Measurements from ENCODE around the gene NMRK2. TPM values are rescaled to one million over a fixed set of nuclear protein-coding genes. Genes with fewer than 3 reads are reported as not detected.

Gene NMRK2
- total and polyA plus RNA-seq, 3 experiments from 2014 or later: not detected

DNA sequence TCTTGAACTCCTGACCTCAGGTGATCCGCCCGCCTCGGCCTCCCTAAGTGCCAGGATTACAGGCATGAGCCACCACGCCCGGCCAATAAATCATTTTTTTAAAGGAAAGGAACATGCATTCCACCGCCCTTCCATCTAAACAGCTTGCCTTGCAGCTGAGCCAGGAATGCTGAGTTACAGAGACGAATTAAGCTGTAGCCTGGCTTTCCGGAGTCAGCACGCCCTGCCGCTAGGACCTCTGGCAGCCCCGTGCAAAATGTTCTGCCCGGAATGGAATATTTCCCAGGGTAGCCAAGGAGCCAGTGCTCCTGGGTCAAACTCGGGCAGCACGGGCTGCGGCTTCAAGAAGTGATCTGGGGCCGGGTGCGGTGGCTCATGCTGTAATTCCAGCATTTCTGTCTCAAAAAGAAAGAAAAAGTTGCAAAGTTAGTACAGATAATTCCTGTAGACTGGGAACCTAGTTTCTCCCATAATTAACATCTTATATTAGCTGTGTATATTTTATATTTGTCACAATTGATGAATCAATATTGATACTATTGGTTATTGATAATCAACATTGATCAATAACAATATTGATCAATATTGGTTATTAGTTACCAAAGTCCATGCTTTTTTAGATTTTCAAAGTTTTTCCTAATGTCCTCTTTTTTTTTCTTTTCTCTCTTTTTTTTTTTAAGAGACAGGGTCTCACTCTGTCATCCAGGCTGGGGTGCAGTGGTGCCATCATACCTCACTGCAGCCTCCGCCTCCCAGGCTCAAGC is 33.2 kb upstream of the NMRK2 start:
- no peaks in the 10 kb centered on the region for H3K4me1 ChIP-seq (ENCODE audit: insufficient read depth, low read length)
- H3K36me3 ChIP-seq (ENCODE audit: insufficient read depth, low read length): no peaks in the 10 kb centered on the region
- H3K4me1 Mint-ChIP-seq: peaks cover 7 to 10% (median 8%) of the 10 kb centered on the region in 3 donors
- no peak for DNase-seq
- no peak overlapping the region for H3K4me3 ChIP-seq (ENCODE audit: low read length)
- CTCF ChIA-PET: no interaction called here
- peaks cover 0 to 4% (median 0%) of the 10 kb centered on the region in 5 donors for H3K9me3 Mint-ChIP-seq
- no peaks in the 10 kb centered on the region for H3K36me3 Mint-ChIP-seq
- H3K27ac ChIP-seq (ENCODE audit: low read depth, low read length): no peak overlapping the region
- H3K27ac Mint-ChIP-seq: peak overlapping the region in 1 of 8 donors; percentile 57
- POLR2A ChIA-PET: no interaction called here
- H3K27me3 Mint-ChIP-seq: peaks cover 3 to 7% of the 10 kb centered on the region in 2 donors
- H3K9me3 ChIP-seq (ENCODE audit: low read length): no peaks in the 10 kb centered on the region
- peak overlapping the region in 1 of 7 donors; percentile 63 for H3K4me3 Mint-ChIP-seq
- no peaks in the 10 kb centered on the region for H3K27me3 ChIP-seq (ENCODE audit: insufficient read depth, low read length, poor library complexity, severe bottlenecking)

- Histone ChIP-seq H3K4me3 (ENCODE audit: low read length) (no peak overlapping the region), H3K27me3 (ENCODE audit: insufficient read depth, low read length, poor library complexity, severe bottlenecking) (no peaks in the 10 kb centered on the region), H3K9me3 (ENCODE audit: low read length) (no peaks in the 10 kb centered on the region), H3K27ac (ENCODE audit: low read depth, low read length) (no peak overlapping the region), H3K36me3 (ENCODE audit: insufficient read depth, low read length) (no peaks in the 10 kb centered on the region), H3K4me1 (ENCODE audit: insufficient read depth, low read length) (no peaks in the 10 kb centered on the region)
- CTCF ChIA-PET: no interaction called here
- Mint-ChIP-seq H3K27ac (no peak overlapping the region), H3K9me3 (peaks cover 0 to 4% (median 0%) of the 10 kb centered on the region in 5 donors), H3K4me1 (peaks cover 7 to 10% (median 8%) of the 10 kb centered on the region in 3 donors), H3K27me3 (peaks cover 6 to 11% of the 10 kb centered on the region in 2 donors), H3K4me3 (no peak overlapping the region), H3K36me3 (no peaks in the 10 kb centered on the region)
- POLR2A ChIA-PET: no interaction called here
- no peak for DNase-seq
These were observed 30.4 kb upstream of the NMRK2 start for GRCh38 chr19:3902317-3902973.

GRCh38 chr19:3904233-3904632 is 28.6 kb upstream of the NMRK2 start:
- CTCF ChIA-PET: no interaction called here

GRCh38 chr19:3907626-3908265 is 25.1 kb upstream of the NMRK2 start:
- Mint-ChIP-seq H3K36me3 (peaks cover 0 to 2% (median 0%) of the 10 kb centered on the region in 3 donors), H3K27ac (no peak overlapping the region), H3K4me1 (no peaks in the 10 kb centered on the region), H3K4me3 (no peak overlapping the region), H3K9me3 (peaks cover 0 to 7% (median 5%) of the 10 kb centered on the region in 5 donors), H3K27me3 (peaks cover 6 to 8% of the 10 kb centered on the region in 2 donors)
- no peaks in the 10 kb centered on the region for H3K27me3 ChIP-seq (ENCODE audit: insufficient read depth, low read length, poor library complexity, severe bottlenecking)
- H3K36me3 ChIP-seq (ENCODE audit: insufficient read depth, low read length): no peaks in the 10 kb centered on the region
- POLR2A ChIA-PET: no interaction called here
- H3K4me3 ChIP-seq (ENCODE audit: low read length): no peak overlapping the region
- H3K9me3 ChIP-seq (ENCODE audit: low read length): peaks cover 6% of the 10 kb centered on the region
- H3K4me1 ChIP-seq (ENCODE audit: insufficient read depth, low read length): no peaks in the 10 kb centered on the region
- H3K27ac ChIP-seq (ENCODE audit: low read depth, low read length): no peak overlapping the region
- DNase-seq: no peak
- CTCF ChIA-PET: no interaction called here

More at GRCh38 chr19:3904233-3904632, 28.6 kb upstream of the NMRK2 start:
- Mint-ChIP-seq H3K36me3 (no peaks in the 10 kb centered on the region), H3K27me3 (peaks cover 6 to 11% of the 10 kb centered on the region in 2 donors), H3K9me3 (peaks cover 0 to 2% (median 0%) of the 10 kb centered on the region in 5 donors), H3K4me1 (no peaks in the 10 kb centered on the region), H3K27ac (no peak overlapping the region), H3K4me3 (no peak overlapping the region)
- H3K4me1 ChIP-seq (ENCODE audit: insufficient read depth, low read length): no peaks in the 10 kb centered on the region
- POLR2A ChIA-PET: no interaction called here
- no peak for DNase-seq
- H3K36me3 ChIP-seq (ENCODE audit: insufficient read depth, low read length): no peaks in the 10 kb centered on the region
- no peaks in the 10 kb centered on the region for H3K9me3 ChIP-seq (ENCODE audit: low read length)
- no peaks in the 10 kb centered on the region for H3K27me3 ChIP-seq (ENCODE audit: insufficient read depth, low read length, poor library complexity, severe bottlenecking)
- H3K27ac ChIP-seq (ENCODE audit: low read depth, low read length): no peak overlapping the region
- H3K4me3 ChIP-seq (ENCODE audit: low read length): no peak overlapping the region

DNA sequence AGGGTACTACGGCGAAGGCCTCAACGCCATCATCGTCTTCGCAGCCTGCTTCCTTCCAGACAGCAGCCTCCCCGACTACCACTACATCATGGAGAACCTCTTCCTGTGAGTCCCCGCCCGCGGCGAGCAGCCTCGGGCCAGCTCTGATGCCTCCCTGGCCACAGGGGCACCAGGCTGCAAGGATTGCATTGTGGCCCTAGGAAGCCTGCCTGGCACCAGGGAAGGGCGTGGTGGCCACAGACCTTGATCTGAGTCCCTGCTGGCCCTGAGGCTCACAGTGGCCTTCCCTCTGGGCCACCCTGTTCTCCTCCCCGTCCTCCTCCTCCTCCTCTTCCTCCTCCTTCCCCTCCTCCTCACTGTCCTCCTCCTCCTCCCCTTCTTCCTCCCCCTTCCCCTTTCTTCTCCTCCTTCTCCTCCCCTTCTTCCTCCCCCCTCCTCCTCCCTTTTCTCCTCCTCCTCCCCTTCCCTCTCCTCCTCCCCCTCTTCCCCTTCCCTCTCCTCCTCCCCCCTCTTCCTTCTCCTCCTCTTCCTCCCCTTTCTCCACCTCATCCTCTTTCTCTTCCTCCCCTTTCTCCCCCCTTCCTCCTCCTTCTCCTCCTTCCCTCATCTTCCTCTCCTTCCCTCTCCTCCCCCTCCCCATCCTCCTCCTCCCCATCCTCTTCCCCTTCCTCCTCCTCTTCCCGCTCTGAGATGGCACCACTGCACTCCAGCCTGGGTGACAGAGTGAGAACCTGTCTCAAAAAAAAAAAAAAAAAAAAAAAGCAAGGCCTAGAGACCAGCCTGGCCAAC is 24.4 kb upstream of the NMRK2 start:
- H3K36me3 Mint-ChIP-seq: peaks cover 0 to 2% (median 0%) of the 10 kb centered on the region in 3 donors
- H3K4me1 Mint-ChIP-seq: no peaks in the 10 kb centered on the region
- no peak for DNase-seq
- CTCF ChIA-PET: no interaction called here
- H3K27me3 Mint-ChIP-seq: peaks cover 6 to 8% of the 10 kb centered on the region in 2 donors
- H3K4me3 ChIP-seq (ENCODE audit: low read length): no peak overlapping the region
- H3K4me1 ChIP-seq (ENCODE audit: insufficient read depth, low read length): no peaks in the 10 kb centered on the region
- no peaks in the 10 kb centered on the region for H3K36me3 ChIP-seq (ENCODE audit: insufficient read depth, low read length)
- POLR2A ChIA-PET: no interaction called here
- H3K9me3 Mint-ChIP-seq: peaks cover 0 to 7% (median 5%) of the 10 kb centered on the region in 5 donors
- no peak overlapping the region for H3K4me3 Mint-ChIP-seq
- H3K27ac ChIP-seq (ENCODE audit: low read depth, low read length): no peak overlapping the region
- no peaks in the 10 kb centered on the region for H3K27me3 ChIP-seq (ENCODE audit: insufficient read depth, low read length, poor library complexity, severe bottlenecking)
- peaks cover 6% of the 10 kb centered on the region for H3K9me3 ChIP-seq (ENCODE audit: low read length)
- H3K27ac Mint-ChIP-seq: no peak overlapping the region

GRCh38 chr19:3910105-3910504 is 22.8 kb upstream of the NMRK2 start:
- peaks cover 6% of the 10 kb centered on the region for H3K9me3 ChIP-seq (ENCODE audit: low read length)
- ChIA-PET POLR2A (no interaction called here), CTCF (no interaction called here)
- no peak overlapping the region for H3K4me3 Mint-ChIP-seq
- H3K4me1 Mint-ChIP-seq: no peaks in the 10 kb centered on the region
- no peaks in the 10 kb centered on the region for H3K36me3 ChIP-seq (ENCODE audit: insufficient read depth, low read length)
- no peak overlapping the region for H3K27ac Mint-ChIP-seq
- peaks cover 3 to 12% of the 10 kb centered on the region in 2 donors for H3K27me3 Mint-ChIP-seq
- H3K27me3 ChIP-seq (ENCODE audit: insufficient read depth, low read length, poor library complexity, severe bottlenecking): no peaks in the 10 kb centered on the region
- peaks cover 0 to 2% (median 0%) of the 10 kb centered on the region in 3 donors for H3K36me3 Mint-ChIP-seq
- no peak for DNase-seq
- peaks cover 0 to 7% (median 5%) of the 10 kb centered on the region in 5 donors for H3K9me3 Mint-ChIP-seq
- H3K4me1 ChIP-seq (ENCODE audit: insufficient read depth, low read length): no peaks in the 10 kb centered on the region
- H3K27ac ChIP-seq (ENCODE audit: low read depth, low read length): no peak overlapping the region
- no peak overlapping the region for H3K4me3 ChIP-seq (ENCODE audit: low read length)

- DNase-seq: no peak
- Histone ChIP-seq H3K27me3 (ENCODE audit: insufficient read depth, low read length, poor library complexity, severe bottlenecking) (no peaks in the 10 kb centered on the region), H3K27ac (ENCODE audit: low read depth, low read length) (no peak overlapping the region), H3K4me3 (ENCODE audit: low read length) (no peak overlapping the region), H3K36me3 (ENCODE audit: insufficient read depth, low read length) (no peaks in the 10 kb centered on the region), H3K4me1 (ENCODE audit: insufficient read depth, low read length) (no peaks in the 10 kb centered on the region), H3K9me3 (ENCODE audit: low read length) (peaks cover 6% of the 10 kb centered on the region)
- ChIA-PET CTCF (interaction anchor here (0.9 kb wide), 1 partner anchor 16 kb away, joined by 3 read pairs; no protein-coding TSS in a partner anchor), POLR2A (no interaction called here)
- no peaks in the 10 kb centered on the region for H3K4me1 Mint-ChIP-seq
- H3K9me3 Mint-ChIP-seq: peaks cover 0 to 6% (median 5%) of the 10 kb centered on the region in 5 donors
- no peak overlapping the region for H3K4me3 Mint-ChIP-seq
- peaks cover 0 to 2% (median 0%) of the 10 kb centered on the region in 3 donors for H3K36me3 Mint-ChIP-seq
- no peak overlapping the region for H3K27ac Mint-ChIP-seq
- peaks cover 8 to 14% of the 10 kb centered on the region in 2 donors for H3K27me3 Mint-ChIP-seq
These were observed 18.7 kb upstream of the NMRK2 start for GRCh38 chr19:3914199-3914598.

Measured in CD8-positive, alpha-beta memory T cell (primary cell).